NCI-H2227 (cell line): Measurements from ENCODE around the gene ABHD13.

Experiments
- DNase-seq: peaks from one replicate; lab custom pipeline; 2025; ENCODE audit not compliant: unreplicated experiment; lab: John Stamatoyannopoulos, UW

Gene ABHD13

DNA sequence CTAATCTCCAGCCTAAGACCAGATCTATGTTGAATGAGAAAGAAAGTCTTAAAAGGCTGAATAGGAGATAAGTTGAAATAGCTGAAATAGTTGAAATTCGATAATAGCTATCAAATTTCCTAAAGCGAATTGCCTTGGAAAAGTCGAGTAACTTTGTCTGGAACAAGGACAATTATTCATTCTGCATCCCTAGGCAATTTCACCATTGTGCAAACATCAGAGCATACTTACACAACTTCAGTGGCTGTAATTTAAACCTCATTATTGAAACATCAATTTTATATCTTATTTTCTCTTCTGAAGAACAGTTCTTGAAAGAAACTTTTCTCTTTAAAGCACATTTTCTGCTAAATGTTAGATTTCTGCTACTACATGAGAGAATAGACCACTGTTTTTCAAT is 64.9 kb downstream of the ABHD13 start:
- DNase-seq = no peak
